Epithelial cell of esophagus (primary cell): ENCODE measurements around the gene TAS2R13.
A peak's percentile ranks its signal among the peaks of the same experiment; 100 is the strongest.

Experiments
- DNase-seq: peaks from one replicate; pipeline ENCODE4 v3.0.0; 2010; ENCODE audit warnings: low read depth
- H3K4me3 ChIP-seq: 2 replicates; pipeline ENCODE4 v1.5.1; 2011; ENCODE audit warnings: mild to moderate bottlenecking, low read length, control low read depth
- TF ChIP-seq, protein P1 (sequence below): IDR thresholded peaks from 2 replicates; pipeline ENCODE4 v1.5.1; 2011; ENCODE audit warnings: low read depth, mild to moderate bottlenecking, low read length, control low read depth, inconsistent platforms; ENCODE audit not compliant: insufficient read depth; ENCODE audit errors: missing control alignments

TAS2R13 gene, protein sequence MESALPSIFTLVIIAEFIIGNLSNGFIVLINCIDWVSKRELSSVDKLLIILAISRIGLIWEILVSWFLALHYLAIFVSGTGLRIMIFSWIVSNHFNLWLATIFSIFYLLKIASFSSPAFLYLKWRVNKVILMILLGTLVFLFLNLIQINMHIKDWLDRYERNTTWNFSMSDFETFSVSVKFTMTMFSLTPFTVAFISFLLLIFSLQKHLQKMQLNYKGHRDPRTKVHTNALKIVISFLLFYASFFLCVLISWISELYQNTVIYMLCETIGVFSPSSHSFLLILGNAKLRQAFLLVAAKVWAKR

DNA sequence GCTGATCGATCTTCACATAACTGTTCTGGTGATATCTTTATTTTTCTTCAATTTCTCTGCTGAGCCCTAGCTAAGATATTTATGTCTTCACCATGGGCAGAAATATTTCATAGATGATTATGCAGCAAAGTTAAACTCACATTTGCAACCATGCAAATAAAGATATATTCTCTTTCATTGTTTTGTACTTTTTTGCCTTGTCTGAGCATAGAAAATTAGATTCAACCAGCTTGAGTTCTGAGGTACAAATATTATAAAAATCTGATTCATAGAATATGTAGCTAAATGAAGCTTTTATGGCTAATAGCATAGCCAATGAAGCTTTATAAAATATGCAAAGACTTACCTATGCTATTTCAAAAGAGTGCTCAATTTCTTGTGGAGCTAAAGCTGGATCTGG lies at the start of gene TAS2R13:
Gene TAS2R13 (minus strand): TSS at position 101 of the 400 bp plus-strand sequence. CDS start 264 bp downstream, outside the sequence.
- DNase-seq = no peak
- no peak within 1 kb of the TSS for H3K4me3 ChIP-seq
- TF ChIP-seq, protein P1, sequence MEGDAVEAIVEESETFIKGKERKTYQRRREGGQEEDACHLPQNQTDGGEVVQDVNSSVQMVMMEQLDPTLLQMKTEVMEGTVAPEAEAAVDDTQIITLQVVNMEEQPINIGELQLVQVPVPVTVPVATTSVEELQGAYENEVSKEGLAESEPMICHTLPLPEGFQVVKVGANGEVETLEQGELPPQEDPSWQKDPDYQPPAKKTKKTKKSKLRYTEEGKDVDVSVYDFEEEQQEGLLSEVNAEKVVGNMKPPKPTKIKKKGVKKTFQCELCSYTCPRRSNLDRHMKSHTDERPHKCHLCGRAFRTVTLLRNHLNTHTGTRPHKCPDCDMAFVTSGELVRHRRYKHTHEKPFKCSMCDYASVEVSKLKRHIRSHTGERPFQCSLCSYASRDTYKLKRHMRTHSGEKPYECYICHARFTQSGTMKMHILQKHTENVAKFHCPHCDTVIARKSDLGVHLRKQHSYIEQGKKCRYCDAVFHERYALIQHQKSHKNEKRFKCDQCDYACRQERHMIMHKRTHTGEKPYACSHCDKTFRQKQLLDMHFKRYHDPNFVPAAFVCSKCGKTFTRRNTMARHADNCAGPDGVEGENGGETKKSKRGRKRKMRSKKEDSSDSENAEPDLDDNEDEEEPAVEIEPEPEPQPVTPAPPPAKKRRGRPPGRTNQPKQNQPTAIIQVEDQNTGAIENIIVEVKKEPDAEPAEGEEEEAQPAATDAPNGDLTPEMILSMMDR = no peak

DNA sequence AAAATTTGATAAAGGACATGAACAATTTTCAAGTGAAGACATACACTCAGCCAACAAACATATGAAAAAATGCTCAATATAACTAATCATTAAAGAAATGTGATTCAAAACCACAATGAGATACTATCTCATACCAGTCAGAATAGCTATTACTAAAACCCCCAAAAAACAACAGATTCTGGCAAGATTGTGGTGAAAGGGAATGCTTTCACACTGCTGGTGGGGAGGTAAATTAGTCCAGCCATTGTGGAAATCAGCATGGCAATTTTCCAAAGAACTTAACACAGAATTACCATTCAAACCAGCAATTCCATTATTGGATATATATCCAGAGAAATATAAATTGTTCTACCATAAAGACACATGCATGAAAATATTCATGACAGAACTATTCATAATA lies 48.4 kb upstream of the TAS2R13 start:
- no peak for DNase-seq
- TF ChIP-seq, protein P1 = no peak
- no peak overlapping the region for H3K4me3 ChIP-seq

DNA sequence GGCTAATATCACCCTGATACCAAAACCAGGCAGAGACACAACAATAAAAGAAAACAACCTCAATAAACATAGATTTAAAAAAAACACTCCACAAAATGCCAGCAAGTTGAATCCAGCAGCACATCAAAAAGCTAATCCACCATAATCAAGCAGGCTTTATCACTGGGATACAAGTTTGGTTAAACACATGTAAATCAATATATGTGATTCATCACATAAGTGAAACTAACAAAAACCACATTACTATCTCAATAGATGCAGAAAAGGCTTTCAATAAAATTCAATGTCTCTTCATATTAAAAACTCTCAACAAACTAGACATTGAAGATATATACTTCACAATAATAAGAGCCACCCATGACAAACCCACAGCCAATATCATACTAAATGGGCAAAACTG lies 46.7 kb upstream of the TAS2R13 start:
- TF ChIP-seq, protein P1 = no peak
- no peak overlapping the region for H3K4me3 ChIP-seq
- no peak for DNase-seq

DNA sequence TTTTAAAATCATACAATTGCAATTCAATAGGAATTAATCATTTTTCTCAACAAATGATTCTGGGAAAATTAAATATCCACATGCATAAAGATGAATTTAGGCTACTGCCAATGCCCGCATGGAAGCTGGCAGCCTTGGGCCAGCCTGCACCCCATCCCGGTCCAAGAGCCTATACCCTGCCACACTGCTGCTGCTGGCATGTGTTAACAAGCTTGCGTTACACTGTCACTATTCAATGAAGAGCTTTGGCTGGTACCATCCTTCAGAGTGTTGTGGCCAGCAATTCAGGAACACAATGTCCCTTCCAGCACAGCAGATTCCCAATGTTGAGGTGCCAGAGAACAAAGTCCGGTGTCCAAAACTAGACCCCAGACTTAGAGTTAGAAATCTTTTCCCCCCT lies 43.3 kb upstream of the TAS2R13 start:
- no peak overlapping the region for H3K4me3 ChIP-seq
- DNase-seq = no peak
- TF ChIP-seq, protein P1 = no peak

DNA sequence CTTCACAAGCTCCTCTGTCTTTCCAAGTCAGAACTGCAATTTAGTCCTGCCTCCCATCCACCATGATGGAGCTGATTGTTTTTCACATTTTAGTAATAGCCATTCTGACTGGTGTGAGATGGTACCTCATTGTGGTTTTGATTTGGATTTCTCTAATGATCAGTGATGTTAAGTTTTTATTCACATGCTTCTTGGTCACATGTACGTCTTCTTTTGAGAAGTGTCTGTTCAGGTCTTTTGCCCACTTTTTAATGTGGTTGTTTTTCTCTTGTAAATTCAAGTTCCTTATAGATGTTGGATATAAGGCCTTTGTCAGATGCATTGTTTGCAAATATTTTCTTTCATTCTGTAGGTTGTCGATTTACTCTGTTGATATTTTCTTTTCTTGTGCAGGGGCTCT lies 33.8 kb upstream of the TAS2R13 start:
- DNase-seq = no peak
- TF ChIP-seq, protein P1 = no peak

DNA sequence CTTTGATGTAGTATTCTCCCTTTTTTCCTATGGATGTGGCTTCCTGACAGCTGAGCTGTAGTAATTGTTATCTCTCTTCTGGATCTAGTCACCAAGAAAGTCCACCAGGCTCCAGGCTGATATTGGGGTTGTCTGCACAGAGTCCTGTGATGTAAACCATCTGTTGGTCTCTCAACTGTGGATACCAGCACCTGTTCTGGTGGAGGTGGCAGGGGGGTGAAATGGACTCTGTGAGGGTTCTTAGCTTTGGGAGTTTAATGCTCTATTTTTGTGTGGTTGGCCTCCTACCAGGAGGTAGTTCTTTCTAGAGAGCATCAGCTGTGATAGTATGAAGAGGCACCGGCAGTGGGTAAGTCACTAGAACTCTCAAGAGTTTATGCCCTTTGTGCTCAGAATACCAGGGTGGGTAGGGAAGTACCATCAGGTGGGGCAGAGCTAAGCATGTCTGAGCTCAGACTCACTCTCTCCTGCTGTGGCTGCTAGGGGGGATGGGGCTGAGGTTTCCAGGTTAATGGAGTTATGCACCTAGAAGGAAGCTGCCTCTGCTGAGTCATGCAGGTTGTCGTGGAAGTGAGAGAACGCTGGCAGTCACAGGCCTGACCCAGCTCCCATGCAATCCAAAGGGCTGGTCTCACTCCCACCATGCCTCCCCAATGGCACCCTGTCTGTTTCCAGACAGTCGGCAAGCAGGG lies 32.7 kb upstream of the TAS2R13 start:
- TF ChIP-seq, protein P1 = no peak
- DNase-seq = peak; percentile 97
- H3K4me3 ChIP-seq = no peak overlapping the region

More for the DNA sequence above, 33.8 kb upstream of the TAS2R13 start:
- no peak overlapping the region for H3K4me3 ChIP-seq
